A549 (cell line): ENCODE measurements around the gene SSH3.

Source experiments
- CEBPB ChIP-seq, 2 experiments: fragments of >200 bp in 1 of 2; sonication (Bioruptor Twin) in 1 of 2; formaldehyde crosslinking in 1 of 2; IDR thresholded peaks; 2 replicates each; pipeline ENCODE4 v1.6.1; 2012 to 2016
- CHD4 ChIP-seq: fragments of 200-600 bp; sonication (generic); IDR thresholded peaks from 2 replicates; pipeline ENCODE4 v1.6.1; 2016; ENCODE audit warnings: antibody characterized with exemption, mild to moderate bottlenecking, borderline replicate concordance
- CTCF ChIP-seq: fragments of >200 bp; sonication (Bioruptor Twin); formaldehyde crosslinking; IDR thresholded peaks from 3 replicates; pipeline ENCODE4 v1.5.1; 2016
- ELK1 ChIP-seq: fragments of 150-350 bp; IDR thresholded peaks from 2 replicates; pipeline ENCODE4 v1.6.1; 2014; ENCODE audit warnings: low read depth, mild to moderate bottlenecking, low read length
- JUNB ChIP-seq: fragments of >200 bp; sonication (Bioruptor Twin); formaldehyde crosslinking; IDR thresholded peaks from 2 replicates; pipeline ENCODE4 v1.6.1; 2016
- NPAS2 ChIP-seq: fragments of 250-450 bp; sonication (Bioruptor Pico); IDR thresholded peaks from 2 replicates; pipeline ENCODE4 v1.8.0; 2022; ENCODE audit warnings: mild to moderate bottlenecking, moderate library complexity, borderline replicate concordance
- PBX3 ChIP-seq: IDR thresholded peaks from 2 replicates; pipeline ENCODE4 v1.6.1; 2012
- POLR2A ChIP-seq: IDR thresholded peaks from 2 replicates; pipeline ENCODE4 v1.6.1; 2012; ENCODE audit warnings: mild to moderate bottlenecking, low read length
- RAD21 ChIP-seq, 2 experiments: fragments of >200 bp in 1 of 2; sonication (Bioruptor Twin) in 1 of 2; formaldehyde crosslinking in 1 of 2; IDR thresholded peaks in 1 of 2; conservative IDR thresholded peaks in 1 of 2; 2 replicates in 1 of 2; 3 replicates in 1 of 2; pipeline ENCODE4 v1.6.1; 2012 to 2018; ENCODE audit warnings: inconsistent platforms in 1 of 2
- RCOR1 ChIP-seq: fragments of 150-350 bp; IDR thresholded peaks from 2 replicates; pipeline ENCODE4 v1.6.1; 2014; ENCODE audit warnings: antibody characterized with exemption, low read length, low read depth
- RFX5 ChIP-seq: fragments of 450-650 bp; IDR thresholded peaks from 2 replicates; pipeline ENCODE4 v1.7.1; 2014; ENCODE audit warnings: antibody characterized with exemption, mild to moderate bottlenecking, moderate library complexity

- no peak for TF ChIP-seq ELK1
- no peak for TF ChIP-seq CHD4
- no peak for TF ChIP-seq CTCF
- no peak for TF ChIP-seq RAD21 (conservative IDR thresholded peaks at IDR 0.05 in 1 of 2, IDR thresholded peaks at IDR 0.05 in 1 of 2)
- TF ChIP-seq PBX3 = no peak
- no peak for TF ChIP-seq CEBPB (IDR thresholded peaks at IDR 0.05)
- no peak for TF ChIP-seq POLR2A
- no peak for TF ChIP-seq RFX5
- no peak for TF ChIP-seq NPAS2 (CRISPR knock-in tag)
- TF ChIP-seq JUNB = no peak
- no peak for TF ChIP-seq RCOR1
Observed at GRCh38 chr11:67311051-67311555, 7.8 kb downstream of the SSH3 start.
